Activated naive CD4-positive, alpha-beta T cell treated with anti-CD3 and anti-CD28 coated beads, Interleukin-2, amount 10 ng/mL, durations not matched to agents 7 days and 5 days (primary cell): ENCODE results near the gene MAML3.
A peak's percentile ranks its signal among the peaks of the same experiment; 100 is the strongest.

Experiments used
- CTCF ChIA-PET: fragments of 350-600 bp; sonication (Branson Sonifier 250); formaldehyde crosslinking; loops from one replicate; lab custom pipeline; 2021; ENCODE audit warnings: antibody characterized with exemption; lab: Charles Lee
- DNase-seq: peaks from one replicate; pipeline ENCODE4 v3.0.0-alpha.2; 2020
- H3K27ac Mint-ChIP-seq: one replicate; pipeline ENCODE4 v1.8.0; 2021; ENCODE audit warnings: mild to moderate bottlenecking, moderate library complexity, mixed read lengths
- H3K27me3 Mint-ChIP-seq: one replicate; pipeline ENCODE4 v1.8.0; 2021; ENCODE audit warnings: mild to moderate bottlenecking, mixed read lengths
- H3K36me3 Mint-ChIP-seq: one replicate; pipeline ENCODE4 v1.8.0; 2021; ENCODE audit warnings: mixed read lengths
- H3K4me1 Mint-ChIP-seq: one replicate; pipeline ENCODE4 v1.8.0; 2021; ENCODE audit warnings: mixed read lengths
- H3K4me3 Mint-ChIP-seq: one replicate; pipeline ENCODE4 v1.8.0; 2021; ENCODE audit warnings: mild to moderate bottlenecking, moderate library complexity, mixed read lengths
- H3K9me3 Mint-ChIP-seq: one replicate; pipeline ENCODE4 v1.8.0; 2021; ENCODE audit warnings: mixed read lengths

Gene MAML3

DNA sequence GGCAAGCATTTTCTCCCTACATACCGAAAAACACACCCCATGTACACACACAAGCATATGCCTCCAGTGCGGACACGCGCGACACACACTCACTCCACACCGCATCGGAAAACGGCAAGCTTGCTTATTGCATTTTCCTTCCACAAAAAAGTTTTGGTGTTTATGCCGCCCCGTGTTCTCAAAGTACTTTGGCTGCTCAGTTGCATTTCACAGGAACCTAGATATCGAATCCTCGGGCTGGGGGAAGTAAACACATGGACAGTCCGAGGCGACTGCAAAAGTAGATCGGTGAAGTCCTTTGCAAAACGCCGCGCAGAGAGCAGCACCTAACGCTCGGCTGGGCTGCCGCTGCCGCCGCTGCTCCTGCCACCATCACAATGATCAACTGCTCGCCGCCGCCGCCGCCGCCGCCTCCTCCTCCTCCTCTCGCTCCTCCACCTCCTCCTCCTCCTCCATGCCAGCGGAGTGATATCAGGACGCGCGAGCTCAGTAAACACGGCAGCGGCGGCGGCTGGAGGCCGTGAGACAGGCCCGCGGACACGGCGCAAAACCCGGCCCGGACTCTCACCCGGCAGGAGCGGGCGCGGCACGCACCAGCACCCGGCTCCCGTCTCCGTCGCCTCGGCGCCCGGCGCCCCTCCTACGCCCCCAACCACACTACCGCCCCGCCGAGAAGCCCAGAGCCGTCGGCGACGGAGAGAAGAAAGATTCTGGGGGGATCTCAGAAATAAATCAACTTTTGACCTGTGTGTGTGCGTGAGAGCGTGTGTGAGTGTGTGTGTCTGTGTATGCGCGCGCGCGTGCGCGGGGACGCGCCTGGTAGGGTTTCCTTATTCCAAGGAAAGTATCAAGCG lies at the start of gene MAML3:
Gene MAML3, minus strand, starts transcription at position 467 of the 854 bp plus-strand sequence. CDS start 857 bp downstream, outside the sequence.
- Mint-ChIP-seq H3K9me3 (no peaks in the 10 kb centered on the region), H3K27me3 (peaks cover 83% of the 10 kb centered on the region), H3K27ac (peak within 1 kb of the TSS; percentile 80), H3K4me3 (peak within 1 kb of the TSS; percentile 76), H3K4me1 (peaks cover 53% of the 10 kb centered on the region), H3K36me3 (no peaks in the 10 kb centered on the region)
- DNase-seq: peak; percentile 90
- CTCF ChIA-PET: interaction anchor here (1.0 to 1.4 kb wide), 3 partner anchors 55 to 100 kb away, joined by 3 to 4 read pairs (median 3); no protein-coding TSS in a partner anchor

DNA sequence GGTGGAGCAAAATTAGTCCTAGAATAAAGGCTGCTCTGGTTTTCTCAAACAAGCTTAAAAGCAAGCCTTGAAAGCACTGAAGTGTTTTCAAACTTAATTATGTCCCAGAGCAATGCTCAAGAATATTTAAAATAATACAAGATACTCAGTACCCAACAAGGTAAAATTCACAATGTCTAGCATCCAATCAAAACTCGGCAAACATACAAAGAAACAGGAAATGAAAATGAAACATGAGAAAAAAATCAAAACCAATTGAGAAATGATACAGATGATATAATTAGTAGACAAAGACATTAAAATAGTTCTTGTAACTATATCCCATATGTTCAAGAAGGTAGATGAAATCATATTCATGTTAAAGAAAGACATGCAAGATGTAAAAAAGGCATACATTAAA lies 45.0 kb upstream of the MAML3 start:
- Mint-ChIP-seq H3K4me1 (no peaks in the 10 kb centered on the region), H3K36me3 (no peaks in the 10 kb centered on the region), H3K27me3 (peaks cover 14% of the 10 kb centered on the region), H3K9me3 (no peaks in the 10 kb centered on the region), H3K27ac (no peak overlapping the region), H3K4me3 (no peak overlapping the region)
- no peak for DNase-seq
- CTCF ChIA-PET: no interaction called here

DNA sequence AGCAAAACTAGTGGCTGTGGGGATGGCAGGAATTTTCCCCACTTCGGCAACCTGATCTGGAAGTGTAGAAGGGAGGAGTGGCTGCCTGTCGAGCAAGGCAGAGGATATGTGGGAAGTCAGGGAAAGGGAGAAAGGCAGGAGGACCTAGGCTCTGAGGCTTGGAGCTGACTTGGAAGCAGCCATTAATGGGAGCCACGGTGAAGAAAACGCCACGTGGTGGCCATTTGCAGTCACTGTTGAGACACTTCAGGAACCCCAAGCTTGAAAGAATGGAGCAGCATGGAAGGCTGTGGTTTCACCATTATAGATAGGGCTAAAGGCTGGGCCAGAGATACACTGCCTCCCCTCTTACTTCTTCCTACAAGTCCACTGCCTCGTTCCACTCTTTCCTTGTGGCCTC lies 41.8 kb upstream of the MAML3 start:
- CTCF ChIA-PET: interaction anchor here (1.2 kb wide), 1 partner anchor 461 kb away, joined by 3 read pairs; no protein-coding TSS in a partner anchor
- Mint-ChIP-seq H3K36me3 (no peaks in the 10 kb centered on the region), H3K27me3 (peaks cover 7% of the 10 kb centered on the region), H3K4me3 (no peak overlapping the region), H3K27ac (no peak overlapping the region), H3K9me3 (no peaks in the 10 kb centered on the region), H3K4me1 (no peaks in the 10 kb centered on the region)
- DNase-seq: no peak

DNA sequence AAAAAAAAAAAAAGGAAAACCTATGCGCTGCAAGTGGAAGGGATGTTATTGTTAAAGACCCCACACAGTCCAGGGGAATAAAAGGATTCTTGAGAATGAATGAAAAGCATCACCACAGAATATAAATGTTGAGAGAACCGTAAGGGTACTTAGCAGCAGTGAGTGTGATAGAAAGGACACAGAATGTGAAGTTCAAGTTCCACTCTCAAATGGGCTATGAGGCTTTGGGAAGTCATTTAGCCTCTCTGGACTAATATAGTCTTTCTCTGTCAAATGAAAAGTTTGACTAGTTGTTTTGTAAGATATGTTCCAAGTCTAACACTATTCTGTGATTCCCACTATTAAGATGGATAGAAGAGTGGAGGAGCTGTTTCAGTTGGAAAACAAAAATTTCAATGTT lies 35.8 kb upstream of the MAML3 start:
- Mint-ChIP-seq H3K4me3 (no peak overlapping the region), H3K4me1 (no peaks in the 10 kb centered on the region), H3K27me3 (peaks cover 19% of the 10 kb centered on the region), H3K27ac (no peak overlapping the region), H3K9me3 (no peaks in the 10 kb centered on the region), H3K36me3 (no peaks in the 10 kb centered on the region)
- no peak for DNase-seq
- CTCF ChIA-PET: interaction anchor here (1.1 kb wide), 1 partner anchor 34 kb away, joined by 3 read pairs; no protein-coding TSS in a partner anchor

DNA sequence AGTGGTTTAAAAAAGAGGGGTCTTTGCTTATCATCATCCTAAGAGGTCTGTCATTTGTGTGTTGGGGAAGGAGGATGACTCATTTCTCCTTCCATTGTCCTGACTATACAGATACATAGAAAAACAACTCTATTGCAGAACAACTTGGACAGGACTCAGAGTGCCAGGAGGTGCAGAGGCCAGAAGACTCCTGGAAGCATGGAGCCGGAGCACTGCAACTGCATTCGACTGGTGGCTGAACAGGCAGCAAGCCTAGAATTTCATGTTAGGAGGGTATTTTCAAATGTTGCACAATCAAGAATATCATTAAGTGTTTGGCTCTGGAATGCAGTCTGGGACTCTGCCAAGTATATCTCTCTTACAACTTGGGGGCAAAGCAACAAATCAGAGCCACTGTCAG lies 35.0 kb upstream of the MAML3 start:
- no peaks in the 10 kb centered on the region for H3K36me3 Mint-ChIP-seq
- H3K9me3 Mint-ChIP-seq: no peaks in the 10 kb centered on the region
- CTCF ChIA-PET: interaction anchor here (1.1 kb wide), 1 partner anchor 35 kb away, joined by 3 read pairs; no protein-coding TSS in a partner anchor
- peaks cover 19% of the 10 kb centered on the region for H3K27me3 Mint-ChIP-seq
- no peak for DNase-seq
- no peak overlapping the region for H3K4me3 Mint-ChIP-seq
- no peaks in the 10 kb centered on the region for H3K4me1 Mint-ChIP-seq
- H3K27ac Mint-ChIP-seq: no peak overlapping the region

DNA sequence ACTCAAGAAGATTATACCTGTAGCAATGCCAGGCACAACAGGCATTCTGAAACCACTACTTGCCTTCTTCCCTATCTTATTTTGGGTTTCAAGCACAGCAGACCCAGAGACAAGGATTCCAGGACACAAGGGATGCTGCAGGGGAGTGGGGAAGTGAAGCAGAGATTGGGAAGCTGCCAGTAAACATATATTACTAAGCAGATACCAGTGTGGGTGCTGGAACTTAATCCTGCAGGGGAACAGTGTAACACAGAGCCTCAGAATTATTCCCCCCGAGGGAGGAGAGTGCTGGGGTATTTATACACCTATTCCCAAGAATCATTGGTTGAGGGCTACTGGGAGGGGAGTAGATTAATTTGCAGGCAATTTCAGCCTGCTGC lies 33.3 kb upstream of the MAML3 start:
- H3K9me3 Mint-ChIP-seq: no peaks in the 10 kb centered on the region
- no peak overlapping the region for H3K27ac Mint-ChIP-seq
- H3K36me3 Mint-ChIP-seq: no peaks in the 10 kb centered on the region
- peaks cover 19% of the 10 kb centered on the region for H3K27me3 Mint-ChIP-seq
- no peak for DNase-seq
- CTCF ChIA-PET: no interaction called here
- no peak overlapping the region for H3K4me3 Mint-ChIP-seq
- H3K4me1 Mint-ChIP-seq: no peaks in the 10 kb centered on the region

DNA sequence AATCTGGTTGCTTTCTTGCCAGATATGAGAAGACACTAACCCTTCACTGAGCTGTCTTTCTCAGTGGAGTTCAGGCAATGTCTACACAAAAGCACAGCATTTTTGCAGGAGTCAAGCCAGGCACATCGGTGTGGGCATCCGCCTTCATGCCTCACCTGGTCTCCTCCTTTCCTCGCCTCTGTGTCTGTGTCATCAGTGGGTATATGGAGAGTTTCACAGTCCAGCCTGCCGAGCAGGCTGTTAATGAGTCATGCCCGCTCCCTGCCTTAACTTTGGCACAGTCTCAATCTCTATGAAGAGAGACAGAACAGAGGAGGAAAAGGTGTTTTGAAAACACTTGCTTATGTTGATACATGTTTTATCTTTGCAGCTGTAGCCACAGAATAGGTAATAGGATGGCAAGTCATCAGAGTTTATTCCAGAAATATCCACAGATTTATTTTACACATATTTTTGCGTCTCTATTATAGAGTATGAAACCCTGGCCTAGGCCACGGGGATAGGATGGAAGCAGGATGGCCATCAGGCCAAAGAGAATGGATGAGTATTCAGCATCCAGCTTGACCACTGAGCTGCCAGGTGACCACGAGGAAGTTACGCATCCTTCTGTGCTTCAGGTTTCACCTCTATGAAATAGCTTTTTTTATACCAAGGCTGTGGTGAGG lies 32.8 kb upstream of the MAML3 start:
- Mint-ChIP-seq H3K4me1 (no peaks in the 10 kb centered on the region), H3K36me3 (no peaks in the 10 kb centered on the region), H3K27ac (no peak overlapping the region), H3K27me3 (peaks cover 19% of the 10 kb centered on the region), H3K4me3 (no peak overlapping the region), H3K9me3 (no peaks in the 10 kb centered on the region)
- no peak for DNase-seq
- CTCF ChIA-PET: no interaction called here

DNA sequence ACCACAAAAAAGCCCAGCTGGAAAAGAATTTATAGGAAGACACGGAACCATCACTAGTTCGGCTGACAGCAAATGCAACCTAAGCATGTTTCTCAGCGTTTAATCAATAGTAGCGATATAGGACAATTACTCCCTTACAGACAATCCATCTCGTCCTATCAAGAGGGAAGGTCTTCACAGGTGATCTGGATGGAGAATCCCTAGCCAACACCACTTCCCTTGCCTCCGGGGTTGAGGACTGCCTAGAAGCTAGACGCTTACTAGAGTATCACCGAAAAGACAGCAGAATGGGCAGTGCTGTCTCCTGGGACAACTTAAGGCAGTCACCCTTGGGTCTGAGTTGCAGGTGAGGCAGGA lies 32.1 kb upstream of the MAML3 start:
- CTCF ChIA-PET: no interaction called here
- Mint-ChIP-seq H3K4me3 (no peak overlapping the region), H3K27me3 (peaks cover 19% of the 10 kb centered on the region), H3K9me3 (no peaks in the 10 kb centered on the region), H3K36me3 (no peaks in the 10 kb centered on the region), H3K27ac (no peak overlapping the region), H3K4me1 (no peaks in the 10 kb centered on the region)
- DNase-seq: no peak

DNA sequence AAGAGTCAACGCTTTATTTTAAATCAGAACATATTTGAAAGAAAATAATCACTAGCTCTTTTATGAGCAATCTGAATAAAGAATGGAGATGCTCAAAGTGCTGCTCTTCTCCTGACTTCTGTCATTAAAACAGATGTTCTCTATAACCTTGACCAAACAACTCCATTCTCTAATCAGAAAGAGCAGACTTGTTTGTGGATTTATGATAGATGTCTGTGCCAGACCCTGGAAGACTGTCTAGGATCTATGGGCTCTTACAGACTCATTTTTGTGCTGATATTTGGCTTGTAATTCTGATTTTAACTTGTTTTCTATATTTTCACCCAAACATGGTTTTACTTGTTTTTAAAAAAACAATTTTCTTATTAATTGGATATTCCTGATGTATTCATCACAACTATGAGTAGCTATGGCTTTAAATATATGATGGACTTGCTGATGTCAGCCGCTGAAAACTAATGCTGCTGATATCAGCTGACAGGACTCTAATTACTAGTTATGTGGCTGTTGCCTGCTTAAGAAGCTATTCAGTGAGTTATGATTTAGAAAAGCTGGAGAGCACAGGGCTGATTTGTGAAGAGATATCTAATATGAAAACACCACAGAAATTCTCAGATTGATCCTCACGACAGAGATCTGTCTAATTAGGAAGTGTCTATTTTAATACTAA lies 31.6 kb upstream of the MAML3 start:
- Mint-ChIP-seq H3K27me3 (peaks cover 19% of the 10 kb centered on the region), H3K4me3 (no peak overlapping the region), H3K9me3 (no peaks in the 10 kb centered on the region), H3K27ac (no peak overlapping the region), H3K4me1 (no peaks in the 10 kb centered on the region), H3K36me3 (no peaks in the 10 kb centered on the region)
- CTCF ChIA-PET: no interaction called here
- DNase-seq: no peak

DNA sequence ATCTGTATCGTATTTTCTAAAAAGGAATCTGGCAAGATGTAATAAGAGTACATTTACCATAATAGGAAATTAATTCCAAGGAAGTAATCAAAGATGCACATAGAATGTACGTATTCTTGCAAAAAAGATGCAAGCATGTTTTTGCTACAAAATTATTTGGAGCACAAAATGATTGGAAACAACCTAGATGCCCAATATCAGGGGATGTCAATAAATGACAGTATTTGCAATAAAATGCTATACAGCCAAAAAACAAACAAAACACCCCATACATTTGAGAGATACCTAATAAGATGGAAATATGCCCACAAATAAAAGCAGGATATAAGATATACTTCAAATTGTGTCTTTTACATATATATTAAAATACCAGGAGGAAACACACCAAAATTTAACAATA lies 29.3 kb upstream of the MAML3 start:
- Mint-ChIP-seq H3K9me3 (no peaks in the 10 kb centered on the region), H3K4me1 (no peaks in the 10 kb centered on the region), H3K36me3 (no peaks in the 10 kb centered on the region), H3K27me3 (peaks cover 23% of the 10 kb centered on the region), H3K4me3 (no peak overlapping the region), H3K27ac (no peak overlapping the region)
- CTCF ChIA-PET: interaction anchor here (0.6 kb wide), 1 partner anchor 532 kb away, joined by 4 read pairs; no protein-coding TSS in a partner anchor
- no peak for DNase-seq

DNA sequence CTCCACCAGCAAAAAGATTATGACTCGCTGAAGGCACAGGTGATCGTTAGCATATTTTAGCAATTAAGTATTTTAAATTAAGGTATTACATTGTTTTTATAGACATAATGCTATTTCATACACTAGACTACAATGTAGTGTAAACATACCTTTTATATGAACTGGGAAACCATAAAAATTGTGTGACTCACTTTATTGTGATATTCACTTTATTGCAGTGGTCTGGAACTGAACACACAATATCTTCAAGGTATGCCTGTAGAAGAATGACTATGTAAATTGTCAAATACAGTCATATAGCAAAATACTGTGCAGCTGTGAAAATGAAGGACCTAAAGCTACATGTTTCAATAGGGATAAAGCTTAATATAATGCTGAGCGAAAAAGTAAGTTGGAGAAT lies 26.6 kb upstream of the MAML3 start:
- DNase-seq: no peak
- Mint-ChIP-seq H3K27ac (no peak overlapping the region), H3K9me3 (no peaks in the 10 kb centered on the region), H3K4me3 (no peak overlapping the region), H3K4me1 (no peaks in the 10 kb centered on the region), H3K36me3 (no peaks in the 10 kb centered on the region), H3K27me3 (peaks cover 17% of the 10 kb centered on the region)
- CTCF ChIA-PET: no interaction called here

DNA sequence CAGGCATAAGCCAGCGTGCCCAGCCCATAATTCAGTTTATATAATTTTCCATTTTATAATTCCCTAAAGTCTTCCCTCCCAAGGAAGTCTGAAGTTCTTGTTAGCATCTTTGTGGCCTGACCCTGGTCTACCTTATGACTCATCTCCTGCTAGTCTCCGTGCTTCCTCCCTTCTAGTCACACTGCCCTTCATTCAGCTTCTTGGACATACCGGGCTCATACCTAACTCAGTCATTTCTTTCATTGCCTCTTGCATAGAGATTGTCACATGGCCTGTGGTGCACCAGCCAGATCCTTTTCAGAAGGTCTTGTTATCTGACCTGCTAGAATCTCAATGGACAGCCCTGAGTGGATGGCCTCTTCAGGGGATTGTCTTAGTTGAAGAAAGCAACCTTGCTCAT lies 22.8 kb upstream of the MAML3 start:
- Mint-ChIP-seq H3K4me1 (no peaks in the 10 kb centered on the region), H3K27me3 (peaks cover 24% of the 10 kb centered on the region), H3K27ac (no peak overlapping the region), H3K4me3 (no peak overlapping the region), H3K9me3 (no peaks in the 10 kb centered on the region), H3K36me3 (no peaks in the 10 kb centered on the region)
- no peak for DNase-seq
- CTCF ChIA-PET: no interaction called here

DNA sequence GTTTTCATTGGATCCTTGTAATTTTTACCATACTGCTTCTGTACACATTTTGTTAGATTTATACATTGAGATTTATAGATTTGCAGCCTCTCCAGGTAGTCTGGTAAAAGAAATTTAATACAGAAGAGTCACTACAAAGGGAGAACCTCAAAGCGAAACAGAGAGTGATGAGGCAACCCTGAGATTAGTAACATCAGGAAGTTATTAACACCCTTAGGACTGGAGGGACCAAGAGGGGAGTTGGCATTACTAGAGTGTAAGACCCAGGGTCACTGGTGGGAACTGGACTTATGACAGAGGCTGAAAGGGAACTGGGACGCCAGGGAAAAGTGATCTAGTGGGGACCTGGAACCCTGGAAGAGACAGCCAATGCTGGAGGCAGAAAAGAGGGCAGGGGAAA lies 20.6 kb upstream of the MAML3 start:
- Mint-ChIP-seq H3K4me1 (no peaks in the 10 kb centered on the region), H3K36me3 (no peaks in the 10 kb centered on the region), H3K27ac (no peak overlapping the region), H3K4me3 (no peak overlapping the region), H3K27me3 (peaks cover 23% of the 10 kb centered on the region), H3K9me3 (no peaks in the 10 kb centered on the region)
- CTCF ChIA-PET: no interaction called here
- no peak for DNase-seq

DNA sequence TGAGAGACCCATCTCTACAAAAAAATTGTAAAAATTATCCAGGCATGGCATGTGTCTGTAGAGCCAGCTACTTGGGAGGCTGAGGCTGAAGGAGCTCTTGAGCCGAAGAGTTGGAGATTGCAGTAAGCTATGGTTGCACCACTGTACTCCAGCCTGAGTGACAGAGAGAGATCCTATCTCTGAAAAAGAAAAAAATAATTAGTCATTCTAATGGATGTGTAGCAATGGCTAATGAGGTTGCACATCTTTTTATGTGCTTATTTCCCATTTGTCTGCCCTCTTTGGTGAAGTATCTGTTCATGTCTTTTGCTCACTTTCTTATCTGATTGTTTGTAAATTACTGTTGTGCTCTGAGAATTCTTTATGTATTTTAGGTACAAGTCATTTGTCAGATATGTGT lies 19.0 kb upstream of the MAML3 start:
- no peaks in the 10 kb centered on the region for H3K36me3 Mint-ChIP-seq
- DNase-seq: no peak
- H3K4me1 Mint-ChIP-seq: no peaks in the 10 kb centered on the region
- CTCF ChIA-PET: no interaction called here
- no peak overlapping the region for H3K27ac Mint-ChIP-seq
- H3K4me3 Mint-ChIP-seq: no peak overlapping the region
- no peaks in the 10 kb centered on the region for H3K9me3 Mint-ChIP-seq
- peaks cover 32% of the 10 kb centered on the region for H3K27me3 Mint-ChIP-seq
